ENCODE data around the gene STOML2.

DNA sequence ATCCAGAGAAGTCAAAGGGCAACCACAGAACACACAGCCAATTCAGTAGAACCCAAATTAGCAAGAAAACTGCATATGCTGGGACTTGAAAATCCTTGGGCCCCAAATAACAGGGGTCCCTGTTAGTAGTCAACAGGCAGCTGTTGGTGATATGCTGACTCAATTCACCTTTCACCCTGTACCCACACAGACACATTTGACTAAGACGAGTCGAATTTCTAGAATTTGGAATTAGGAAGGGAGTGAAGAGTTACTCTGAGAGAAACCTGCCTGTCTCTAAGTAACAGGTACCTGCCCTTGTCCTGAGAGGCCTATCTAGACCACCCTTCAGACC lies 29.7 kb downstream of the STOML2 start:
- TF ChIP-seq POLR2A (IDR thresholded peaks at IDR 0.05; ENCODE audit: extremely low read depth, insufficient read length): no peak
- TF ChIP-seq CTCF (IDR thresholded peaks at IDR 0.05; ENCODE audit: low read depth, low read length): no peak
